T-helper 2 cell (primary cell): ENCODE data around the gene USP14.

ENCODE experiments used
- DNase-seq, 5 experiments: peaks; one replicate each; pipeline versions ENCODE4 v3.0.0 to v3.0.0-alpha.2; 2012 to 2022

USP14 gene

GRCh38 chr18:228586-228985 lies 70.2 kb downstream of the USP14 start:
- no peak for DNase-seq

GRCh38 chr18:231563-231962 lies 73.2 kb downstream of the USP14 start:
- DNase-seq: no peak

GRCh38 chr18:240175-240574 lies 81.8 kb downstream of the USP14 start:
- DNase-seq: no peak

- no peak for DNase-seq
Measured at GRCh38 chr18:245282-245847, 87.0 kb downstream of the USP14 start.

- no peak for DNase-seq
Measured at GRCh38 chr18:248053-248452, 89.7 kb downstream of the USP14 start.

GRCh38 chr18:250685-251084 lies 92.3 kb downstream of the USP14 start:
- no peak for DNase-seq

- no peak for DNase-seq
Measured at GRCh38 chr18:251572-251971, 93.2 kb downstream of the USP14 start.

- no peak for DNase-seq
Measured at GRCh38 chr18:253121-253520, 94.8 kb downstream of the USP14 start.

GRCh38 chr18:255171-255570 lies 96.8 kb downstream of the USP14 start:
- DNase-seq: no peak

GRCh38 chr18:260547-260946 lies 102.2 kb downstream of the USP14 start:
- no peak for DNase-seq

- no peak for DNase-seq
Measured at GRCh38 chr18:261398-262073, 103.2 kb downstream of the USP14 start.
